Activated CD8-positive, alpha-beta T cell treated with anti-CD3 and anti-CD28 coated beads for 36 hours (primary cell): ENCODE data around the gene COG8. TPM values are rescaled to one million over a fixed set of nuclear protein-coding genes. Genes with fewer than 3 reads are reported as not detected.

Experiments
- ATAC-seq: fragments of 200-7000 bp; cut with Tn5 transposase; one replicate; pipeline ENCODE4 v1.10.0; 2021; ENCODE audit warnings: mild to moderate bottlenecking, moderate library complexity
- CTCF ChIA-PET: fragments of 350-600 bp; sonication (Branson Sonifier 250); formaldehyde crosslinking; loops from one replicate; lab custom pipeline; 2021; ENCODE audit warnings: antibody characterized with exemption; lab: Charles Lee
- POLR2A ChIA-PET: fragments of 350-600 bp; sonication (Branson Sonifier 250); formaldehyde crosslinking; loops from one replicate; lab custom pipeline; 2021; ENCODE audit warnings: antibody characterized with exemption; lab: Charles Lee
- DNase-seq: peaks from one replicate; pipeline ENCODE4 v3.0.0-alpha.2; 2020
- H3K27ac Mint-ChIP-seq: one replicate; pipeline ENCODE4 v1.8.0; 2021; ENCODE audit warnings: mild to moderate bottlenecking, mixed read lengths
- H3K27me3 Mint-ChIP-seq: one replicate; pipeline ENCODE4 v1.8.0; 2021; ENCODE audit warnings: mixed read lengths
- H3K36me3 Mint-ChIP-seq: one replicate; pipeline ENCODE4 v1.8.0; 2021; ENCODE audit warnings: low read depth, mixed read lengths
- H3K4me1 Mint-ChIP-seq: one replicate; pipeline ENCODE4 v1.8.0; 2021; ENCODE audit warnings: low read depth, mixed read lengths
- H3K4me3 Mint-ChIP-seq: one replicate; pipeline ENCODE4 v1.8.0; 2021; ENCODE audit warnings: mild to moderate bottlenecking, moderate library complexity, mixed read lengths
- H3K9me3 Mint-ChIP-seq: one replicate; pipeline ENCODE4 v1.8.0; 2021; ENCODE audit warnings: mixed read lengths
- CTCF ChIP-seq: fragments of 200-600 bp; IDR thresholded peaks from one replicate; pipeline ENCODE4 v1.8.0; 2022; ENCODE audit warnings: antibody characterized with exemption, mild to moderate bottlenecking
- intact Hi-C: fragments of 100-400 bp; cut with micrococcal nuclease; formaldehyde crosslinking; loops from one replicate; pipeline ENCODE4 v1.10.0; 2022
- total RNA-seq, 2 experiments: library from RNA; stranded (reverse); gene quantifications; one replicate each; pipeline ENCODE4 v1.2.3, GENCODE V29; 2021

Gene COG8
- total RNA-seq, 2 experiments from 2014 or later = 26.0 to 27.4 TPM

GRCh38 chr16:69277413-69277812, 62.0 kb downstream of the COG8 start:
- no peak overlapping the region for H3K27ac Mint-ChIP-seq
- ChIA-PET CTCF (interaction anchor here (0.7 to 2.0 kb wide), 3 partner anchors 10 to 1509 kb away, joined by 3 to 7 read pairs (median 4); no protein-coding TSS in a partner anchor), POLR2A (interaction anchor here (1.0 kb wide), 1 partner anchor 141 kb away, joined by 3 read pairs; no protein-coding TSS in a partner anchor)
- DNase-seq (no peak), ATAC-seq (no peak)
- no peaks in the 10 kb centered on the region for H3K4me1 Mint-ChIP-seq
- intact Hi-C loops = no loop called here
- H3K4me3 Mint-ChIP-seq = no peak overlapping the region
- H3K36me3 Mint-ChIP-seq = no peaks in the 10 kb centered on the region
- no peaks in the 10 kb centered on the region for H3K9me3 Mint-ChIP-seq
- no peaks in the 10 kb centered on the region for H3K27me3 Mint-ChIP-seq
- TF ChIP-seq CTCF = no peak

Other genes with a start within 250 kb of the COG8 start
- gene HAS3, start 233.9 kb downstream of the COG8 start, total RNA-seq = under 1 TPM; 0.11 to 0.43 TPM
- 100 to 1,000 TPM; 111 to 115 TPM for gene CHTF8, start 207.0 kb downstream of the COG8 start, total RNA-seq
- gene UTP4, start 206.9 kb downstream of the COG8 start, total RNA-seq = 100 to 1,000 TPM; 112 to 121 TPM
- gene SNTB2, start 152.4 kb downstream of the COG8 start, total RNA-seq = 10 to 100 TPM; 11.8 to 13.0 TPM
- gene VPS4A, start 28.2 kb downstream of the COG8 start, total RNA-seq = 10 to 100 TPM; 30.5 to 31.2 TPM
- gene PDF, start 9.0 kb downstream of the COG8 start, total RNA-seq = 10 to 100 TPM; 16.1 to 19.5 TPM
- gene NIP7, start 208 bp upstream of the COG8 start, total RNA-seq = 10 to 100 TPM; 37.7 to 41.8 TPM
- 1 to 10 TPM; 1.2 to 2.2 TPM for gene TMED6, start 12.2 kb upstream of the COG8 start, total RNA-seq
- gene TERF2, start 46.4 kb upstream of the COG8 start, total RNA-seq = 10 to 100 TPM; 39.4 to 41.6 TPM
- 100 to 1,000 TPM; 159 to 163 TPM for gene CYB5B, start 85.1 kb upstream of the COG8 start, total RNA-seq
- gene NFAT5, start 226.4 kb upstream of the COG8 start, total RNA-seq = 10 to 100 TPM; 36.0 to 37.8 TPM